CD4-positive, alpha-beta T cell treated with Interleukin-4 for 4 hours (primary cell): ENCODE results near the gene CT45A1.
"Not testable (repeated sequence)": the region's sequence is repeated elsewhere in the genome, so short reads cannot be mapped to it uniquely, and the experiment has no call there.

Experiments used
- DNase-seq: peaks from one replicate; pipeline ENCODE4 v3.0.0-alpha.2; 2020

Gene CT45A1

GRCh38 chrX:135713183-135713689, at the start of gene CT45A1:
TSS of gene CT45A1 (plus strand) at chrX:135713639. CDS start at chrX:135718941, 5,302 bp downstream.
- not testable (repeated sequence) for DNase-seq

- not testable (repeated sequence) for DNase-seq
These were observed 40.5 kb upstream of the CT45A1 start for GRCh38 chrX:135672979-135673378.

GRCh38 chrX:135688137-135688536, 25.3 kb upstream of the CT45A1 start:
- no peak for DNase-seq

- no peak for DNase-seq
These were observed 18.0 kb upstream of the CT45A1 start for GRCh38 chrX:135695471-135695870.

GRCh38 chrX:135697601-135698000, 15.8 kb upstream of the CT45A1 start:
- no peak for DNase-seq

GRCh38 chrX:135698924-135699323, 14.5 kb upstream of the CT45A1 start:
- DNase-seq = no peak

- DNase-seq = peak; percentile 5
These were observed 5.6 kb upstream of the CT45A1 start for GRCh38 chrX:135707880-135708279.

- no peak for DNase-seq
These were observed 356 bp downstream of the CT45A1 start for GRCh38 chrX:135713795-135714194.

- not testable (repeated sequence) for DNase-seq
These were observed 21.2 kb downstream of the CT45A1 start for GRCh38 chrX:135734666-135735065.

- no peak for DNase-seq
These were observed 24.1 kb downstream of the CT45A1 start for GRCh38 chrX:135737366-135738071.

GRCh38 chrX:135740681-135741149, 27.3 kb downstream of the CT45A1 start:
- DNase-seq = no peak

- DNase-seq = no peak
These were observed 27.8 kb downstream of the CT45A1 start for GRCh38 chrX:135741192-135741715.

GRCh38 chrX:135744739-135745138, 31.3 kb downstream of the CT45A1 start:
- not testable (repeated sequence) for DNase-seq

- not testable (repeated sequence) for DNase-seq
These were observed 54.7 kb downstream of the CT45A1 start, which contains the start of gene CT45A3 for GRCh38 chrX:135768091-135768490. TSS of gene CT45A3 (minus strand) at chrX:135768191. CDS start at chrX:135764444, 3,747 bp downstream.
